Astrocyte (in vitro differentiated cells and primary cell): ENCODE measurements around the gene TTC22. TPM values are rescaled to one million over a fixed set of nuclear protein-coding genes. Genes with fewer than 3 reads are reported as not detected.

Experiments
- DNase-seq: peaks from one replicate; pipeline ENCODE4 v3.0.0-alpha.2; 2010; ENCODE audit warnings: low read depth
- FAIRE-seq: peaks from 2 replicates; lab custom pipeline; 2011; peaks lifted over from hg19 to GRCh38; lab: Jason Lieb, UNC
- H2AFZ ChIP-seq: 2 replicates; pipeline ENCODE4 v1.6.0; 2012; ENCODE audit warnings: low read depth, low read length, inconsistent platforms
- H3K27ac ChIP-seq: 2 replicates; pipeline ENCODE4 v1.5.1; 2011; ENCODE audit warnings: low read depth, low read length, inconsistent platforms
- H3K27me3 ChIP-seq: 2 replicates; pipeline ENCODE4 v1.6.0; 2011; ENCODE audit warnings: low read length, inconsistent platforms; ENCODE audit not compliant: insufficient read depth
- H3K36me3 ChIP-seq: 2 replicates; pipeline ENCODE4 v1.5.1; 2011; ENCODE audit warnings: low read length, inconsistent platforms; ENCODE audit not compliant: insufficient read depth
- H3K4me1 ChIP-seq: 2 replicates; pipeline ENCODE4 v1.5.1; 2011; ENCODE audit warnings: low read length, inconsistent platforms; ENCODE audit not compliant: insufficient read depth
- H3K4me2 ChIP-seq: 2 replicates; pipeline ENCODE4 v1.6.0; 2012; ENCODE audit warnings: low read length, inconsistent platforms
- H3K4me3 ChIP-seq: 2 replicates; pipeline ENCODE4 v1.5.1; 2011; ENCODE audit warnings: low read depth, mild to moderate bottlenecking, low read length, inconsistent platforms; ENCODE audit not compliant: insufficient read depth
- H3K79me2 ChIP-seq: 2 replicates; pipeline ENCODE4 v1.6.0; 2012; ENCODE audit warnings: mild to moderate bottlenecking, low read length, inconsistent platforms; ENCODE audit not compliant: insufficient read depth
- H3K9ac ChIP-seq: 2 replicates; pipeline ENCODE4 v1.6.0; 2012; ENCODE audit warnings: mild to moderate bottlenecking, low read length, inconsistent platforms
- H3K9me3 ChIP-seq: 2 replicates; pipeline ENCODE4 v1.5.1; 2012; ENCODE audit warnings: low read depth, mild to moderate bottlenecking, low read length, inconsistent platforms; ENCODE audit not compliant: insufficient read depth
- H4K20me1 ChIP-seq: 2 replicates; pipeline ENCODE4 v1.6.0; 2012; ENCODE audit warnings: low read length, inconsistent platforms; ENCODE audit not compliant: insufficient read depth
- H3K27ac Mint-ChIP-seq: one replicate; pipeline ENCODE4 v1.8.0; 2021; ENCODE audit warnings: mild to moderate bottlenecking, mixed read lengths; ENCODE audit not compliant: unreplicated experiment
- H3K27me3 Mint-ChIP-seq: one replicate; pipeline ENCODE4 v1.8.0; 2021; ENCODE audit warnings: low read depth, mixed read lengths; ENCODE audit not compliant: unreplicated experiment
- H3K36me3 Mint-ChIP-seq: one replicate; pipeline ENCODE4 v1.8.0; 2021; ENCODE audit warnings: low read depth, mixed read lengths; ENCODE audit not compliant: unreplicated experiment
- H3K4me1 Mint-ChIP-seq: one replicate; pipeline ENCODE4 v1.8.0; 2021; ENCODE audit warnings: low read depth, mixed read lengths; ENCODE audit not compliant: unreplicated experiment
- H3K4me3 Mint-ChIP-seq: one replicate; pipeline ENCODE4 v1.8.0; 2021; ENCODE audit warnings: mild to moderate bottlenecking, moderate library complexity, mixed read lengths; ENCODE audit not compliant: unreplicated experiment
- H3K9me3 Mint-ChIP-seq: one replicate; pipeline ENCODE4 v1.8.0; 2021; ENCODE audit warnings: mild to moderate bottlenecking, mixed read lengths; ENCODE audit not compliant: unreplicated experiment
- CTCF ChIP-seq: IDR thresholded peaks from 2 replicates; pipeline ENCODE4 v1.5.1; 2011; ENCODE audit warnings: low read depth, mild to moderate bottlenecking, inconsistent platforms, low read length, moderate library complexity; ENCODE audit not compliant: insufficient read depth
- EZH2 ChIP-seq: IDR thresholded peaks from 2 replicates; pipeline ENCODE4 v1.6.1; 2012; ENCODE audit warnings: mild to moderate bottlenecking, low read length, inconsistent platforms; ENCODE audit not compliant: insufficient read depth
- total RNA-seq: library from RNA; stranded (reverse); gene quantifications from 2 replicates; pipeline ENCODE4 v1.2.1, GENCODE V29; 2021

Gene TTC22
- total RNA-seq, 1 donor from 2014 or later = not detected

- no peak overlapping the region for H2AFZ ChIP-seq
- no peak overlapping the region for H3K9ac ChIP-seq
- H3K9me3 Mint-ChIP-seq = peaks cover 5% of the 10 kb centered on the region
- no peaks in the 10 kb centered on the region for H3K36me3 ChIP-seq
- no peaks in the 10 kb centered on the region for H3K79me2 ChIP-seq
- no peak overlapping the region for H3K27ac ChIP-seq
- DNase-seq (no peak), FAIRE-seq (no peak)
- no peak overlapping the region for H3K27ac Mint-ChIP-seq
- peaks cover 45% of the 10 kb centered on the region for H3K27me3 ChIP-seq
- no peaks in the 10 kb centered on the region for H3K9me3 ChIP-seq
- no peaks in the 10 kb centered on the region for H3K4me1 Mint-ChIP-seq
- peaks cover 72% of the 10 kb centered on the region for H3K27me3 Mint-ChIP-seq
- H3K4me3 Mint-ChIP-seq = no peak overlapping the region
- no peak overlapping the region for H3K4me2 ChIP-seq
- H3K4me3 ChIP-seq = no peak overlapping the region
- no peaks in the 10 kb centered on the region for H4K20me1 ChIP-seq
- H3K4me1 ChIP-seq = peaks cover 3% of the 10 kb centered on the region
- H3K36me3 Mint-ChIP-seq = no peaks in the 10 kb centered on the region
- TF ChIP-seq EZH2 (no peak), CTCF (no peak)
Measured at GRCh38 chr1:54782156-54782555, 19.0 kb downstream of the TTC22 start.

- Histone ChIP-seq H3K27me3 (peaks cover 43% of the 10 kb centered on the region), H3K4me3 (no peak overlapping the region), H3K4me2 (peak overlapping the region; percentile 46), H4K20me1 (no peaks in the 10 kb centered on the region), H2AFZ (peak overlapping the region; percentile 60), H3K36me3 (no peaks in the 10 kb centered on the region), H3K9me3 (no peaks in the 10 kb centered on the region), H3K27ac (no peak overlapping the region), H3K4me1 (peaks cover 3% of the 10 kb centered on the region), H3K79me2 (no peaks in the 10 kb centered on the region), H3K9ac (no peak overlapping the region)
- no peak overlapping the region for H3K4me3 Mint-ChIP-seq
- DNase-seq (no peak), FAIRE-seq (no peak)
- no peak overlapping the region for H3K27ac Mint-ChIP-seq
- no peak for TF ChIP-seq CTCF
- TF ChIP-seq EZH2 = peak; percentile 42
- H3K4me1 Mint-ChIP-seq = no peaks in the 10 kb centered on the region
- peaks cover 2% of the 10 kb centered on the region for H3K9me3 Mint-ChIP-seq
- H3K36me3 Mint-ChIP-seq = no peaks in the 10 kb centered on the region
- H3K27me3 Mint-ChIP-seq = peaks cover 64% of the 10 kb centered on the region
Measured at GRCh38 chr1:54781023-54781723, 19.9 kb downstream of the TTC22 start.

- Histone ChIP-seq H3K9ac (no peak overlapping the region), H3K79me2 (no peaks in the 10 kb centered on the region), H3K36me3 (no peaks in the 10 kb centered on the region), H3K4me1 (peaks cover 3% of the 10 kb centered on the region), H3K9me3 (no peaks in the 10 kb centered on the region), H3K4me3 (no peak overlapping the region), H2AFZ (no peak overlapping the region), H3K27ac (no peak overlapping the region), H3K27me3 (peaks cover 31% of the 10 kb centered on the region), H4K20me1 (no peaks in the 10 kb centered on the region), H3K4me2 (no peak overlapping the region)
- peaks cover 45% of the 10 kb centered on the region for H3K27me3 Mint-ChIP-seq
- H3K4me1 Mint-ChIP-seq = no peaks in the 10 kb centered on the region
- H3K9me3 Mint-ChIP-seq = peaks cover 5% of the 10 kb centered on the region
- FAIRE-seq (no peak), DNase-seq (no peak)
- no peak for TF ChIP-seq EZH2
- TF ChIP-seq CTCF = no peak
- no peaks in the 10 kb centered on the region for H3K36me3 Mint-ChIP-seq
- no peak overlapping the region for H3K4me3 Mint-ChIP-seq
- H3K27ac Mint-ChIP-seq = no peak overlapping the region
Measured at GRCh38 chr1:54777431-54777830, 23.7 kb downstream of the TTC22 start.
